K562 (cell line): ENCODE data around the gene HSPA4L. TPM values are rescaled to one million over a fixed set of nuclear protein-coding genes. Genes with fewer than 3 reads are reported as not detected.

Experiments
- BCLAF1 ChIP-seq, 2 experiments: fragments of 450-650 bp in 1 of 2; IDR thresholded peaks; 2 replicates each; pipeline ENCODE4 v1.6.1; 2011 to 2017; ENCODE audit warnings: low read depth in 2 of 2, antibody characterized with exemption in 1 of 2, borderline replicate concordance in 1 of 2, low read length in 1 of 2, mild to moderate bottlenecking in 1 of 2, mixed read lengths in 1 of 2; ENCODE audit not compliant: control insufficient read depth in 1 of 2
- GATAD2A ChIP-seq: fragments of 450-650 bp; IDR thresholded peaks from 2 replicates; pipeline ENCODE4 v1.6.1; 2017
- IFI16 ChIP-seq: fragments of 250-450 bp; sonication (Bioruptor Pico); IDR thresholded peaks from 2 replicates; pipeline ENCODE4 v2.1.2; 2022; ENCODE audit warnings: mild to moderate bottlenecking, inconsistent platforms
- L3MBTL2 ChIP-seq: fragments of 450-650 bp; IDR thresholded peaks from 2 replicates; pipeline ENCODE4 v1.6.1; 2016; ENCODE audit warnings: mild to moderate bottlenecking, moderate library complexity
- MBD1 ChIP-seq: fragments of 250-450 bp; sonication (Bioruptor Pico); IDR thresholded peaks from 2 replicates; pipeline ENCODE4 v1.8.0; 2022; ENCODE audit warnings: inconsistent platforms
- NFIC ChIP-seq: fragments of 450-650 bp; IDR thresholded peaks from 2 replicates; pipeline ENCODE4 v1.6.1; 2017; ENCODE audit warnings: mild to moderate bottlenecking, inconsistent platforms
- RBFOX2 ChIP-seq: fragments of 200-400 bp; formaldehyde crosslinking; IDR thresholded peaks from 2 replicates; pipeline ENCODE4 v1.6.1; 2017; ENCODE audit warnings: low read depth, mild to moderate bottlenecking, low read length, moderate library complexity
- RBM15 ChIP-seq: fragments of 200-400 bp; formaldehyde crosslinking; IDR thresholded peaks from 2 replicates; pipeline ENCODE4 v1.6.1; 2018; ENCODE audit warnings: mild to moderate bottlenecking, low read length, moderate library complexity; ENCODE audit not compliant: insufficient read depth
- SRF ChIP-seq, 2 experiments: fragments of 250-450, 450-650 bp in 1 of 2; sonication (Bioruptor Pico) in 1 of 2; sonication (generic) in 1 of 2; formaldehyde crosslinking; IDR thresholded peaks; 2 replicates each; pipeline versions ENCODE4 v1.5.0 to v1.5.1; 2020 to 2022; ENCODE audit warnings: mild to moderate bottlenecking in 1 of 2, missing genetic modification reagents in 1 of 2
- TAF15 ChIP-seq: fragments of 200-400 bp; formaldehyde crosslinking; IDR thresholded peaks from 2 replicates; pipeline ENCODE4 v1.6.1; 2017; ENCODE audit warnings: mild to moderate bottlenecking, low read depth, low read length, moderate library complexity
- TRIM24 ChIP-seq, 2 experiments: fragments of 450-650 bp; IDR thresholded peaks; 2 replicates each; pipeline ENCODE4 v1.6.1; 2016
- polyA plus RNA-seq, 8 experiments: library from polyadenylated mRNA; depleted of rRNA in 4 of 8; stranded (reverse) in 5 of 8; unstranded in 3 of 8; fragments of >200 nt; fragmentation: Nextera tagmentation in 2 of 8; fragmentation: Illumina TruSeq in 1 of 8; extraction: Ambion mirVana in 2 of 8; extraction: Trizol in 1 of 8; gene quantifications; 2 replicates each; pipeline versions ENCODE4 v1.2.1 to v1.2.3, GENCODE V29; 2011 to 2014; ENCODE audit warnings: inconsistent platforms in 1 of 8, missing spikeins in 1 of 8
- total RNA-seq, 7 experiments: library from RNA; depleted of rRNA in 6 of 7; stranded (reverse); fragments of >200 nt in 6 of 7; fragmentation: Illumina TruSeq in 2 of 7; extraction: Trizol in 2 of 7; gene quantifications; 2 replicates each; pipeline versions ENCODE4 v1.2.1 to v1.2.3, GENCODE V29; 2011 to 2021; ENCODE audit warnings: low replicate concordance in 1 of 7
- TF ChIP-seq, protein P1 (sequence below): fragments of 450-650 bp; formaldehyde crosslinking; IDR thresholded peaks from 2 replicates; pipeline ENCODE4 v1.4.0; 2022; ENCODE audit warnings: missing genetic modification characterization
- TF ChIP-seq, protein P2 (sequence below): fragments of 150-350 bp; IDR thresholded peaks from 2 replicates; pipeline ENCODE4 v1.6.1; 2014; ENCODE audit warnings: low read depth, mild to moderate bottlenecking, low read length, borderline replicate concordance
- TF ChIP-seq, protein P3 (sequence below): fragments of 450-650 bp; formaldehyde crosslinking; IDR thresholded peaks from 2 replicates; pipeline ENCODE4 v1.4.0; 2020; ENCODE audit warnings: mild to moderate bottlenecking, moderate library complexity

The HSPA4L gene
- total and polyA plus RNA-seq, 9 of the 15 experiments (the other 6 are each of a cell fraction or from before 2014, with no cell fraction given), result 12.3 to 37.0 (median 21.7) TPM

GRCh38 chr4:127782025-127782274 lies 172 bp upstream of the HSPA4L start (continued):
- TF ChIP-seq MBD1 (no peak), RBFOX2 (no peak), BCLAF1 (IDR thresholded peaks at IDR 0.05; ENCODE audit: borderline replicate concordance in 1 of 2, control insufficient read depth in 1 of 2, low read depth in 2 of 2, low read length in 1 of 2) (no peak), SRF (CRISPR knock-in tag; IDR thresholded peaks at IDR 0.05) (no peak), NFIC (no peak), L3MBTL2 (peak; percentile 27; the same call in 1 of the 2 replicates), IFI16 (CRISPR knock-in tag) (no peak), TAF15 (no peak), RBM15 (no peak), GATAD2A (peak; percentile 93; the same call in 1 of the 2 replicates), TRIM24 (IDR thresholded peaks at IDR 0.05) (no peak)
- TF ChIP-seq, protein P1, sequence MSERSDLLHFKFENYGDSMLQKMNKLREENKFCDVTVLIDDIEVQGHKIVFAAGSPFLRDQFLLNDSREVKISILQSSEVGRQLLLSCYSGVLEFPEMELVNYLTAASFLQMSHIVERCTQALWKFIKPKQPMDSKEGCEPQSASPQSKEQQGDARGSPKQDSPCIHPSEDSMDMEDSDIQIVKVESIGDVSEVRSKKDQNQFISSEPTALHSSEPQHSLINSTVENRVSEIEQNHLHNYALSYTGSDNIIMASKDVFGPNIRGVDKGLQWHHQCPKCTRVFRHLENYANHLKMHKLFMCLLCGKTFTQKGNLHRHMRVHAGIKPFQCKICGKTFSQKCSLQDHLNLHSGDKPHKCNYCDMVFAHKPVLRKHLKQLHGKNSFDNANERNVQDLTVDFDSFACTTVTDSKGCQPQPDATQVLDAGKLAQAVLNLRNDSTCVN (CRISPR knock-in tag), result no peak
- TF ChIP-seq, protein P2, sequence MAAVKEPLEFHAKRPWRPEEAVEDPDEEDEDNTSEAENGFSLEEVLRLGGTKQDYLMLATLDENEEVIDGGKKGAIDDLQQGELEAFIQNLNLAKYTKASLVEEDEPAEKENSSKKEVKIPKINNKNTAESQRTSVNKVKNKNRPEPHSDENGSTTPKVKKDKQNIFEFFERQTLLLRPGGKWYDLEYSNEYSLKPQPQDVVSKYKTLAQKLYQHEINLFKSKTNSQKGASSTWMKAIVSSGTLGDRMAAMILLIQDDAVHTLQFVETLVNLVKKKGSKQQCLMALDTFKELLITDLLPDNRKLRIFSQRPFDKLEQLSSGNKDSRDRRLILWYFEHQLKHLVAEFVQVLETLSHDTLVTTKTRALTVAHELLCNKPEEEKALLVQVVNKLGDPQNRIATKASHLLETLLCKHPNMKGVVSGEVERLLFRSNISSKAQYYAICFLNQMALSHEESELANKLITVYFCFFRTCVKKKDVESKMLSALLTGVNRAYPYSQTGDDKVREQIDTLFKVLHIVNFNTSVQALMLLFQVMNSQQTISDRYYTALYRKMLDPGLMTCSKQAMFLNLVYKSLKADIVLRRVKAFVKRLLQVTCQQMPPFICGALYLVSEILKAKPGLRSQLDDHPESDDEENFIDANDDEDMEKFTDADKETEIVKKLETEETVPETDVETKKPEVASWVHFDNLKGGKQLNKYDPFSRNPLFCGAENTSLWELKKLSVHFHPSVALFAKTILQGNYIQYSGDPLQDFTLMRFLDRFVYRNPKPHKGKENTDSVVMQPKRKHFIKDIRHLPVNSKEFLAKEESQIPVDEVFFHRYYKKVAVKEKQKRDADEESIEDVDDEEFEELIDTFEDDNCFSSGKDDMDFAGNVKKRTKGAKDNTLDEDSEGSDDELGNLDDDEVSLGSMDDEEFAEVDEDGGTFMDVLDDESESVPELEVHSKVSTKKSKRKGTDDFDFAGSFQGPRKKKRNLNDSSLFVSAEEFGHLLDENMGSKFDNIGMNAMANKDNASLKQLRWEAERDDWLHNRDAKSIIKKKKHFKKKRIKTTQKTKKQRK, result no peak
- TF ChIP-seq, protein P3, sequence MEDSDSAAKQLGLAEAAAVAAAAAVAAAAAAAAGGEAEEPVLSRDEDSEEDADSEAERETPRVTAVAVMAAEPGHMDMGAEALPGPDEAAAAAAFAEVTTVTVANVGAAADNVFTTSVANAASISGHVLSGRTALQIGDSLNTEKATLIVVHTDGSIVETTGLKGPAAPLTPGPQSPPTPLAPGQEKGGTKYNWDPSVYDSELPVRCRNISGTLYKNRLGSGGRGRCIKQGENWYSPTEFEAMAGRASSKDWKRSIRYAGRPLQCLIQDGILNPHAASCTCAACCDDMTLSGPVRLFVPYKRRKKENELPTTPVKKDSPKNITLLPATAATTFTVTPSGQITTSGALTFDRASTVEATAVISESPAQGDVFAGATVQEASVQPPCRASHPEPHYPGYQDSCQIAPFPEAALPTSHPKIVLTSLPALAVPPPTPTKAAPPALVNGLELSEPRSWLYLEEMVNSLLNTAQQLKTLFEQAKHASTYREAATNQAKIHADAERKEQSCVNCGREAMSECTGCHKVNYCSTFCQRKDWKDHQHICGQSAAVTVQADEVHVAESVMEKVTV (CRISPR knock-in tag), result peak; percentile 94; the same call in 1 of the 2 replicates
